ENCODE data around the gene ACOXL.

ACOXL gene

DNA sequence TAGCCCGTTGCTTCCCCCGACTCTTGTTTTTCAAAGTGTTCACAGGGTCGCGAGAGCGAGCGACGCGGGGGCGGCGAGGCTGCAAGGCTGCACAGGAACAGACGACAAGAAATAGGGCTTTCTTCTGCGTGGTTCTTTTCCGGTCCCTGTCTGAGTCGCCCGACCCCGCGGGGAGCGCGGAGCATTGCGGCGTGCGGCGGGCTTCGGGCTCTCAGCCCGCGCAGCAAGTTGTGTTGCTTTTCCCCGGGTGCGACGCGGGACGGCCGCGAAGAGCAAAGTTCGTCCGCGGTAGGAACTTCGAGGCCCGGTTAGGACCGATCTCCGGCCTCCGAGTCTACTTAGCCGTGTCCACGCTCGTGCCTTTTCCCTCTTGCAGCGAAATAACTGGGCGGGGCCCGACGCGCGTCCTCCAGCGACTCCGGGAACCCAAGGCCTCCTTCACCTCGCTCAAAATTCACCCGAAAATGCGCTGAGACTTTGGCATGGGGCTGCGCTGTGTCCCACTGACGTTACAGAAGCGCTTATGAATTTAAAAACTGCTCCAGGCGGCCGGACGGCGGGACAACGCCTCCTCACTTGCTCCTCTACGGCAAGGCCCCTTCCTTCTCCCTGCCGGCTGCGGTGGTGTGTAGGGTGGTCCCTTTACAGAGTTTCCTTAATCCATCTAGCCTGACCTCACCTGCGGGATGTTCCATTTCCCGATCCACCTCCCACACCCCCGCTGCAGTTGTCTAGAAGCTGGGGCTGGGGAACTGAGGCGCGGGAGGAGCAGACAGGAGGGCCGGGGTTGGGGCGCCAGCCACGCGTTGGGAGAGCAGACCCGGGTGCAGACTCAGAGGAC lies 386.8 kb downstream of the ACOXL start:
- no peaks in the 10 kb centered on the region for H3K9me3 ChIP-seq (replicated peaks in 1 of 11)
- peaks cover 0 to 7% (median 6%) of the 10 kb centered on the region in 11 experiments; a peak in 13 of 22 replicates for H3K36me3 ChIP-seq
- peak overlapping the region; percentile 73 to 90 (median 84) for H3K4me3 ChIP-seq
- peaks cover 41 to 58% (median 55%) of the 10 kb centered on the region in 10 experiments for H3K4me1 ChIP-seq
- 0 out of 22 replicates have a peak overlapping the region, but pooled peaks of 1 of the 11 experiments have one; percentile 32 for H3K27ac ChIP-seq
- TF ChIP-seq Cebpa-rat (IDR thresholded peaks at IDR 0.05): no peak
- H3K9ac ChIP-seq: peak overlapping the region in 10 of 11 experiments; percentile 20 to 90 (median 36); a peak in 17 of 22 replicates
- H4K20me1 ChIP-seq: peaks cover 7 to 70% (median 57%) of the 10 kb centered on the region in 11 experiments; a peak in 20 of 22 replicates
- peaks cover 60 to 88% (median 72%) of the 10 kb centered on the region in 11 experiments for H3K27me3 ChIP-seq
- H3K4me2 ChIP-seq: peak overlapping the region; percentile 93 to 99 (median 98)

DNA sequence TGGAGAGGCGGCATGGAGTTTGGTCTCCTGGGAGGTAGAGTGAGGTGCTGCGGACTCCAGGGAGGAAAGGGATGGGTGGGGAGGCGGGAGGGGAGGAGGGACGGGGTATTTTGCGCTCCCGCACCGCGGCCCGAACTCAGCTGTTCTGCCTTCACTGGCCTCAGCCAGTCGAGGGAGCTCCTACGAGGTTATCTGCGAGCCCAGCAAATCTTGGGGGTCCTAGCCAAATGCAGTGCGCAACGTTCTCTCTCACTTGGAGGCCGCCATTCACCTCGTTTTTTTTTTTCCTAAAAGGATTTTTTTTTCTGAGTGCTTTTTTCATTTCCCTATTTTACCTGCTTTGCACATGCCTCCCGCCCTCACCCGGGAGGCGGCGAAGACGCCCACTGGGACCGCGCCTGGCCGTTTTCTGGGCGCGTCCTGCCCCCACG lies 387.5 kb downstream of the ACOXL start:
- Histone ChIP-seq H3K27ac (peak overlapping the region in 6 of 11 experiments; percentile 53 to 80 (median 75); a peak in 7 of 22 replicates), H3K4me1 (peaks cover 41 to 58% (median 56%) of the 10 kb centered on the region in 10 experiments), H3K36me3 (peaks cover 0 to 14% (median 12%) of the 10 kb centered on the region in 11 experiments; a peak in 16 of 22 replicates), H4K20me1 (peaks cover 7 to 73% (median 63%) of the 10 kb centered on the region in 11 experiments; a peak in 20 of 22 replicates), H3K27me3 (peaks cover 57 to 86% (median 65%) of the 10 kb centered on the region in 11 experiments), H3K4me3 (peak overlapping the region; percentile 73 to 90 (median 84)), H3K9me3 (replicated peaks in 1 of 11) (no peaks in the 10 kb centered on the region), H3K9ac (peak overlapping the region; percentile 57 to 90 (median 82); a peak in 20 of 22 replicates), H3K4me2 (peak overlapping the region; percentile 93 to 99 (median 98))
- no peak for TF ChIP-seq Cebpa-rat (IDR thresholded peaks at IDR 0.05)

DNA sequence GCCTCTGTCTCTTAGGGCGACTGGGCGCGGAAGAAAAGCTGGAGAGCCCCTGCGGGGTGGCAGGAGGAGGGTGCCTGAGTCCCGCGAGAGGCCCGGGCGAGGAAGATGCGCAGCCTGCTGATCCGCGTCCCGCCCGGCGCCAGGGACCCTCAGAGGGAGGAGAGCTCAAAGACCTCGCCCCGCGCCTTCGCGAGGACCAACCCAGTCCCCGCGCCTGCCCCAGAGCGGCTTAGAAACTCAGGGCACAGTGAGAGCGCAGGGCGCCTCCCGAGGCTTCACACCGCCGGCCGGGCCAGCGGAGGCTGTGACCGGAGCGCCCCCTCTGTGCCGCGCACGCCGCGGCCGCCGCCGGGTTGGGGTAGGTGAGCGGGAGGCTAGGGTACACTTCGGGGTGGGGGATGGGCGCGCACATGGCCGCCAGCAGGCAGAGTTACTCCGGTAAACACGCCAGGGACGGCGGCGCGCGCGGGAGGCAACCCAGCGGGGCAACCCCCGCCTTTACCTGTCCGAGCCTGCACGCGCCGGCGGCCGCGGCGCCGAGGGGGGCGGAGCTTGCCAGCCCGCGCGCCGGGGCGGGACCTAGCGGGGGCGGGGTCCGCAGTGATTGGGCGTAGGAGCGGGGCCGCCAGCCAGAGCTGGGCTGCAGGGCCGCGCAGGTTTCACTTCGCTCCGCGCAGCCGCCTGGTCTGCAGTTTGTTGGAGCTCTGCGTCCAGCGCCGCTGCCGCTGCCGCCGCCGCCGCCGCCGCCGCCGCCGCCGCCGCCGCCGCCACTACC lies 388.1 kb downstream of the ACOXL start, which contains the start of gene BCL2L11:
Gene BCL2L11, plus strand, starts transcription at position 662 of the 775 bp plus-strand sequence. CDS start 2,832 bp downstream, outside the sequence.
- peaks cover 51 to 80% (median 59%) of the 10 kb centered on the region in 11 experiments for H3K27me3 ChIP-seq
- peaks cover 7 to 77% (median 67%) of the 10 kb centered on the region in 11 experiments; a peak in 20 of 22 replicates for H4K20me1 ChIP-seq
- H3K9me3 ChIP-seq (replicated peaks in 1 of 11): no peaks in the 10 kb centered on the region
- peaks cover 41 to 58% (median 56%) of the 10 kb centered on the region in 10 experiments for H3K4me1 ChIP-seq
- H3K36me3 ChIP-seq: peaks cover 0 to 20% (median 18%) of the 10 kb centered on the region in 11 experiments; a peak in 17 of 22 replicates
- H3K4me3 ChIP-seq: peak within 1 kb of the TSS; percentile 73 to 90 (median 84)
- no peak for TF ChIP-seq Cebpa-rat (IDR thresholded peaks at IDR 0.05)
- H3K4me2 ChIP-seq: peak within 1 kb of the TSS; percentile 93 to 99 (median 98)
- peak within 1 kb of the TSS in 10 of 11 experiments; percentile 64 to 81 (median 72); a peak in 21 of 22 replicates for H3K27ac ChIP-seq
- peak within 1 kb of the TSS; percentile 72 to 90 (median 83) for H3K9ac ChIP-seq

DNA sequence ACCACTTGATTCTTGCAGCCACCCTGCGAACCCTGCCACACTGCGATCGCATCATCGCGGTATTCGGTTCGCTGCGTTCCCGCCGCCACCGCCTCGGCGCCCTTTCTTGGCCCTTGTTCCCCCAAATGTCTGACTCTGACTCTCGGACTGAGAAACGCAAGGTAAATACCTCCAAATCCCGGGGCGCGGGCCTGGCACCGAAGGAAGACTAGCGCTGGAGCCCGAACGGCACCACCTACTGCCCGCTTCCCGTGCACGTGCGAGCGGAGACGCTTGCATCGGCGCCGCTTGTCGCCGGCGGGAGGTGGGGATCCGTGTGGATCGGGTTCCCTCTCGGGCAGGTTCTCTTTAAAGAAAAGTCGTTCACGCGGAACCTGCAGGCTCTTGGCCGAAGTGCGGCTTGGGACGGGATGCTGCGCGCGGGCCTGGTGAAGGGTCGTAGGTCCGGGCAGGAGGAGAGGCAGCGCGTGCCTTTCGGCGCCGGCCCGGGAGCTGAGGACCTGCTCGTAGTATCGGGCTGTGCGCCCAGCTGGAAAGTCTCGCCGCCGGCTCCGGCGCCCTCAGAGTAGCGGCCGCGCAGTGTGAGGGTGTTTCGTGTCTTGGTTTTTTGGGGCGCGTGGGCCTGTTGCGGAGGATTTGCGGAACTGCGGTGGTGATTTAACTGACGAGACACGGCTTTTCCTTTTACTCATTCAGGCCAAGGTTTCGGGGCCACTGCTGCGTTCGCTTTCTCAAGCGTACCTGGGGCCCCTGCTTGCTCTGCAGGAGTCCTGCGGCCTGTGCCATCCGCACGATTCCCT lies 388.9 kb downstream of the ACOXL start:
- H3K27ac ChIP-seq: peak overlapping the region in 10 of 11 experiments; percentile 21 to 81 (median 72); a peak in 20 of 22 replicates
- H4K20me1 ChIP-seq: peaks cover 9 to 85% (median 73%) of the 10 kb centered on the region in 11 experiments; a peak in 20 of 22 replicates
- peaks cover 0 to 28% (median 25%) of the 10 kb centered on the region in 11 experiments; a peak in 18 of 22 replicates for H3K36me3 ChIP-seq
- H3K4me2 ChIP-seq: peak overlapping the region; percentile 93 to 99 (median 98)
- H3K27me3 ChIP-seq: peaks cover 43 to 72% (median 51%) of the 10 kb centered on the region in 11 experiments
- no peak for TF ChIP-seq Cebpa-rat (IDR thresholded peaks at IDR 0.05)
- peaks cover 41 to 58% (median 56%) of the 10 kb centered on the region in 10 experiments for H3K4me1 ChIP-seq
- peak overlapping the region; percentile 73 to 90 (median 84) for H3K4me3 ChIP-seq
- peak overlapping the region; percentile 72 to 90 (median 83) for H3K9ac ChIP-seq
- no peaks in the 10 kb centered on the region for H3K9me3 ChIP-seq (replicated peaks in 1 of 11)

DNA sequence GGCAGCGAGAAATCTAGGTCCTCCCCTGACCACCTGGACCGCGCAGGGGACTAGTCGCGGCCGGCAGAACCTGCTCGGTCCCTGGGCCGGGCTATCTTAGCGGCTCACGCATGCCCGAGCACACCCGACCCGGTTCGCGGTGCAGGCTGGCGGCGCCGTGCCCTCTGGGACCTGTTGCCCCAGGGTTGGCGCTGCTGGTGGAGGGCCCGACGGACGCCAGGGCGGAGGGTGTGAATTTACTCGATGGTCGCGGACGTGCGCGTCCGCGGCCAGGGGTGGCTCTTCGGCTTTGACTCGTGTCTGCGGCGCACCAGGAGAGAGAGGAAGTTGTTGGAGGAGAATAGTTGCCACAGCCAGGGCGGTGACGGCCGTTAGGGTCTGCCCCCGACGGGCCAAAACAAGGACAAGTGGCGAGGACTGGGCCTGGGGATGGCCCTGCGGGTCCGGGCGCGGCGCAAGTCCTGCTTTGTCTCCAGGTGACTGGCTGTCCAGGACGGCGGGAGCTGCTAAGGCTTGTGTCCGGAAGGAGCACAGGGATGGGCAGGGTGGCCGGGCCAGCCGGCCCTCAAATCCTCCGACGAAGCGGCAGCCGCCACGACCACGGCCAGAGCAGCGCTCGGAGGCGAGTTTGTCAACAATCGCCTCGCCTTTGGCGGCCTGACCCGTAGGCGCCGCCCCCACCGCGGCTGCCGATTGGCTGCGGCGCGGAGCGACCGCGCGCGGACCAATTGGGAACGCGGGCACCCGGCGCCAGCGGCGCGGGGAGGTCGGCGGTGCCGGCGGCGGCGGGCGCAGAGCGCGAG lies 389.7 kb downstream of the ACOXL start:
- H4K20me1 ChIP-seq: peaks cover 14 to 92% (median 69%) of the 10 kb centered on the region in 11 experiments; a peak in 20 of 22 replicates
- peak overlapping the region; percentile 72 to 90 (median 83) for H3K9ac ChIP-seq
- H3K9me3 ChIP-seq (replicated peaks in 1 of 11): no peaks in the 10 kb centered on the region
- peaks cover 34 to 54% (median 51%) of the 10 kb centered on the region in 10 experiments for H3K4me1 ChIP-seq
- H3K27me3 ChIP-seq: peaks cover 35 to 64% (median 43%) of the 10 kb centered on the region in 11 experiments
- H3K27ac ChIP-seq: peak overlapping the region; percentile 37 to 81 (median 71); a peak in 21 of 22 replicates
- no peak for TF ChIP-seq Cebpa-rat (IDR thresholded peaks at IDR 0.05)
- H3K4me3 ChIP-seq: peak overlapping the region; percentile 73 to 90 (median 84)
- peaks cover 0 to 35% (median 30%) of the 10 kb centered on the region in 11 experiments; a peak in 18 of 22 replicates for H3K36me3 ChIP-seq
- peak overlapping the region; percentile 93 to 99 (median 98) for H3K4me2 ChIP-seq

DNA sequence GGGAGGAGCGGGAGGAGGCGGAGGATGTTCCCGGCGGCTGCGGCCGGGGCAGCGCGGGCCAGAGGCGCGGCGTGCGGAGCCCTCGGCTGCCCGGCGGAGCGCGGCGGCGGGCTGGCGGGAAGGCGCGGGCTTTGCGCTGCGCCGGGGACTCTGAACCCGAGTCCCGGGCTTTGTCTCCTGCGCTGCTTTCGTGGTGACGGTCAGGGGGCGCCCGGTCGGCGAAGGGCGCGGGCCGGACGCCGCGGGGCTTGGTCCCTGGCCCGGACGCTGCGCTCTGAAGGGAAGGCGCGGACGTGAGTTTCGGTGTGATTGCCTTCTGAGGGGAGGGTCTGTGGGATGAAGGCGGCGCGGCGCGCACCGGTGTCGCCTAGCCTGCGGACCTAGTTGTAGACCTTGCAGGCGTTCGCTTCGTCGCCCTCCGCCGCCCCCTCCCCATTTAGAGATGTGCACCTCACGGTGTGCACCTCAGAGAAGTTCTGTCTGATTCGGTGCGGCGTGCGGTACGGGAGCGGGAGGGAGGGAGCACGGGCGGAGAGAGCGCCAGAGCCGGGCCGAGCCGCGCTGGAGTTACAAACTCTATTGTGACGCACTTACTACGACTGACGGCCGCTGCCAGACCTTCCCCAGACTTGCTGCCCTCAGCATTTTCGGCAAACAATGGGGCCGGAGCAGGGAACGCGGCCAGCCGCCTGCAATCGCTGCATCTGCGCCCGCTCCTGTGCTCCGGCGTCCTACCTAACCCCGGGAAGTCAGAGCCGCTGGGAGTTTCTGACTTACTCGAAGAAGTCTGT lies 390.5 kb downstream of the ACOXL start:
- peaks cover 26 to 46% (median 43%) of the 10 kb centered on the region in 10 experiments for H3K4me1 ChIP-seq
- no peak for TF ChIP-seq Cebpa-rat (IDR thresholded peaks at IDR 0.05)
- no peaks in the 10 kb centered on the region for H3K9me3 ChIP-seq (replicated peaks in 1 of 11)
- peaks cover 5 to 43% (median 35%) of the 10 kb centered on the region in 11 experiments; a peak in 19 of 22 replicates for H3K36me3 ChIP-seq
- H3K4me2 ChIP-seq: peak overlapping the region; percentile 93 to 99 (median 98)
- peaks cover 13 to 92% (median 62%) of the 10 kb centered on the region in 11 experiments; a peak in 20 of 22 replicates for H4K20me1 ChIP-seq
- peak overlapping the region; percentile 73 to 90 (median 84) for H3K4me3 ChIP-seq
- H3K27ac ChIP-seq: peak overlapping the region; percentile 64 to 80 (median 71); a peak in 21 of 22 replicates
- peak overlapping the region; percentile 72 to 90 (median 83) for H3K9ac ChIP-seq
- peaks cover 27 to 56% (median 35%) of the 10 kb centered on the region in 11 experiments for H3K27me3 ChIP-seq
